WI38 (cell line): ENCODE results near the gene COL2A1.

Source experiments
- H3K4me3 ChIP-seq: 2 replicates; pipeline ENCODE4 v1.5.1; 2011; ENCODE audit warnings: low read depth, mild to moderate bottlenecking, control low read depth, low read length
- CTCF ChIP-seq: IDR thresholded peaks from 2 replicates; pipeline ENCODE4 v1.5.1; 2012; ENCODE audit warnings: low read depth, mild to moderate bottlenecking, control low read depth, low read length

COL2A1 gene

DNA sequence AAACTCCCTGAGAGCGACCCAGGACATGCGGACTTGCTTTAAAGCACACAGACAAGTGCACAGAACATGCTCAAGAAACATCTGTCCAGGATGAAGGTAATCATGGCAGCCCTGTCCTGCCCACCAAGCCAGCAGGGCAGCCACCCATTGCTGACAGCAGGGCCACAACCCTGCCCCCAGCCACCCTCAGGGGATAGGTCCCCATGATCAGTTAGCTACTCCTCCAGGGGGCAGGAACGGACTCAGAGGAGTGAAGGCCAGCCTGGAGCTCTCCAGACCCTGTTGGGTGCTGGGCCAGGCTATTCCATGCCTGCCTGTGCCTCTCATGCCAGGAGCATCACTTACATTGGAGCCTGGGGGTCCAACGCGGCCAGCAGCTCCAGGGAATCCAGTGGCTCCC lies 25.1 kb downstream of the COL2A1 start:
- TF ChIP-seq CTCF, result no peak
- H3K4me3 ChIP-seq, result no peak overlapping the region

GRCh38 chr12:47978598-47978873 lies 25.7 kb downstream of the COL2A1 start:
- no peak for TF ChIP-seq CTCF
- H3K4me3 ChIP-seq, result no peak overlapping the region

DNA sequence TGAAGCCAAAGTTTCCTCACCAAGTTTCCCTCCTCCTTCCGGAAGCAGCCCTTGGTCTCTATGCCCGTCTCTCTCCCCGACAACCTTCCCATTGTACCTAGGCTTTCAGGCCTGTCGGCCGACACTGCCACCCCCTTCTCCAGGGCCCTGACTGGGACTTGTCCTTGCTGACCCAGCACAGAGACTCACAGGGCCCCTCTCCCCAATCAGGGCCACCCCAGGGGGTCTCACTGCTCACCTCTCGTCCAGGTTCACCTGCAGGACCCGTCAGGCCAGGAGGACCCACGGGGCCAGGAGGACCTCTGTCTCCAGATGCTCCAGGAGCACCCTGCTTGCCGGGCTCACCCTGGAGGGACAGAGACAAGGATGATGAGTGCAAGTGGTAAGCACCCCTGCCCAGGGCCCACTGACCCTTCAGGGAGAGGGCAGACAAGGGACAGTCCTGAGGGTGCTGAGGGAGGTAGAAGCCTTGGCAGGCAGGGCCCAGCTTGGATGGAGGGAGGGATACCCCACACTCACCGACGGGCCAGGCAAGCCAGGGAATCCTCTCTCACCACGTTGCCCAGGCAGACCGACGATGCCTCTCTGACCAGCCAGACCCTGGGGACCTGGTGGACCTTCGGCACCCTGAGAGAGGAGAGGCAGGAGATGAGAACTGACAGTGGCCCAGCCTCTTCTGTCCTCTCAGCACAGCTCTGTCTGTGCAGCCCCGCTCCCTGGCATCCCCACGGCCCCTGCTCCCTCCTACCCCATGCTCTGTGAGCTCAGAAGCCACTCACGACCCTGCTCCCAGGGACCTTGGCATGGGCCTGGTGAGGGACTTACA lies 26.3 kb downstream of the COL2A1 start:
- no peak for TF ChIP-seq CTCF
- H3K4me3 ChIP-seq, result no peak overlapping the region

- TF ChIP-seq CTCF, result no peak
- H3K4me3 ChIP-seq, result no peak overlapping the region
Measured at GRCh38 chr12:47977046-47977771, 27.1 kb downstream of the COL2A1 start.

DNA sequence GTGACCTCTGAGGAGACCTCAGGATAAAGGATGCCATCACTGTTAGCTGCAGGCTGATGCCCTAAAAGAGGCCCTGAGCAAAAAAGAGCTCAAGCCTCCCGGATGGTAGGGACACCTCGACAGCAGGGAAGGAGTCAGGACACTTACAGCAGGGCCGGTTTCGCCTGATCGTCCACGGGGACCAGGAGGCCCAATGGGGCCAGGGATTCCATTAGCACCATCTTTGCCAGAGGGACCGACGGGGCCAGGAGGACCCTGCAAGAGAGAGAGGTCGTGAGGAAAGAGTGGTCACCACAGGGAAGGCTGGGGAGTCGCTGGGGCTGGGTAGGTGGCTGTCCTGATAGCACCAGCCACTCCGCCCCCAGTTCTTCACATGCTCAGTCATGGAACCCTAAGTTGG lies 28.5 kb downstream of the COL2A1 start:
- no peak overlapping the region for H3K4me3 ChIP-seq
- no peak for TF ChIP-seq CTCF

DNA sequence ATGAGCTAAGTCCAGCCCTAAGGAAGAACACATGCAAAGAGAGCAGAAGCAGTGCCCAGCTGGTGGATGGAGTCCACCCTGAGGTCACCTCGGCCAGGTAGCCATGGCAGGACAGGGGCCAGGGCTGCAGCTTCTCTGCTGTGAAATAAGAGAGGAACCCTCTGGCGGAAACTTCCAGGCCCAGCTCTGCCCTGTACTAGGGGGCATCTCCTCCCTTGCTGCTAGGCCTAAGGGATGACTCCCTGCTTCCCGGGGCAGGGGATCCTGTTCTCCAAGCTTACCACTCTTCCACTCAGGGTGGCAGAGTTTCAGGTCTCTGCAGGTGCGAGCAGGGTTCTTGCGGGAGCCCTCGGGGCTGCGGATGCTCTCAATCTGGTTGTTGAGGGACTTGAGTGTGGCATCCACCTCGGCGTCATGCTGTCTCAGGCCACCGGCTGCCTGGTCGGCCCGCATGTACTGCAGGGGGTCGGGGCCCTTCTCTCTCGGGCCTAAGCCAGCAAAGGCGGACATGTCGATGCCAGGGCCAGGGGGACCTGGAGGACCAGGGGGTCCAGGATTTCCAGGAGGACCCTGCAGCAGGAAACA lies 29.1 kb downstream of the COL2A1 start:
- no peak for TF ChIP-seq CTCF
- no peak overlapping the region for H3K4me3 ChIP-seq

DNA sequence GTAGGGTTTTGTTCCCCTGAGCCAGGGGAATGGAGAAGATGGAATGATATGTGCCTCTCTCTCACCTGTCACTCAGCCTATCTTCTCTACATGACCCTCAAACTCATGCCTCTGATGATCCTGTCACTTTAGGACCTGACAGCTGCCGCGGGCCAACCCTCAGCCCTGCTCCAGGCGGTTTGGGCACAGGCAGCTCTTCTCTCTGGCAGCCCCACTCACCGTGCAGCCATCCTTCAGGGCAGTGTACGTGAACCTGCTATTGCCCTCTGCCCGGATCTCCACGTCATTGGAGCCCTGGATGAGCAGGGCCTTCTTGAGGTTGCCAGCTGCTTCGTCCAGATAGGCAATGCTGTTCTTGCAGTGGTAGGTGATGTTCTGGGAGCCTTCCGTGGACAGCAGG lies 30.4 kb downstream of the COL2A1 start:
- TF ChIP-seq CTCF, result no peak
- H3K4me3 ChIP-seq, result no peak overlapping the region
